ENCODE measurements around the gene RPTOR.

Gene RPTOR

DNA sequence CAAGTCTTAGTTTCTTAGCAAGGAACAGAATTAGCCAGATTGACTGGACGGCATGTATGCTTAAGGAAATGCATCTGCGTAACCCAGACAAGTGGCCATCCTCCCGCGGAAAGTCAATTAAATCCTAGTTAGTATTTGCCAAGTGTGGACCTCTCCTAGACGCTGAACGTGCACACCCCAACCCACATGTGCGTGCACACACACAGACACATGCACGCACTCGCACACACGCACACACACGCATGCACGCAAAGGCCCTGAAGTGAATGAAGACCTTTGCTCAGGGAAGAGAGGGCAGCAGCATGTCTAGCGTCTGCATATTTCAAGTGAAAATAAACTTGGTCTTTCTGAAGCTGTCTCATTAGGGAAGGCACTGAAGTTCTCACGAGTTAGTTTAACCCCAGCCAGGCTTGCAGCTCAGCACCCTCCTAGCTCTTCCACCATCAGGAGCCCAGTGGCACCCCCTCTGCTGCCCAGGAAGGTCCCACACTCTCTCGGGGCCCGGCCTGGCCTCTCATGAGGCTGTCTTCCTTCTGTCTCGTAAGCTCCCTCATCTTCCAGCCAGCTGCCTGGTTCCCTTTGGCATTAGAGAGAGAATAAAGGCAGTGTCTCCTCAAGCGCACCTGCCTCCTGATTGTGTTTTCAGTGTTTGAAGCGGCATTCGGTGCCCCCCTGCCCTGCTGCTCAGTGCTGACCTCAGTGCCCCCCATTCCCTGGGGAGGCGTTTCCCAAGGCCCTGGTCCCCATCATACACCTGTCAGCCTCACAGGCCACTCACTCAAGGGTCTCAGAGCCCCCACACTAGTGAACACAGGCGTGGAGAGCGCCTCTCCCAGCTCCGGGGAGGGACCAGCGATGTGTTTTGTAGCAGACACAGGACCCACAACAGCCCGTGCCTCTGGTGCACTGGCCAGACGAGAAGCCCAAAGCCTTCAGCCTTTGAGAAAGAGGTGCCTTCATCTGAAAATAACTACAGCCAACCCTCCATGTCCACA is 394.8 kb downstream of the RPTOR start:
- DNase-seq: no peak

DNA sequence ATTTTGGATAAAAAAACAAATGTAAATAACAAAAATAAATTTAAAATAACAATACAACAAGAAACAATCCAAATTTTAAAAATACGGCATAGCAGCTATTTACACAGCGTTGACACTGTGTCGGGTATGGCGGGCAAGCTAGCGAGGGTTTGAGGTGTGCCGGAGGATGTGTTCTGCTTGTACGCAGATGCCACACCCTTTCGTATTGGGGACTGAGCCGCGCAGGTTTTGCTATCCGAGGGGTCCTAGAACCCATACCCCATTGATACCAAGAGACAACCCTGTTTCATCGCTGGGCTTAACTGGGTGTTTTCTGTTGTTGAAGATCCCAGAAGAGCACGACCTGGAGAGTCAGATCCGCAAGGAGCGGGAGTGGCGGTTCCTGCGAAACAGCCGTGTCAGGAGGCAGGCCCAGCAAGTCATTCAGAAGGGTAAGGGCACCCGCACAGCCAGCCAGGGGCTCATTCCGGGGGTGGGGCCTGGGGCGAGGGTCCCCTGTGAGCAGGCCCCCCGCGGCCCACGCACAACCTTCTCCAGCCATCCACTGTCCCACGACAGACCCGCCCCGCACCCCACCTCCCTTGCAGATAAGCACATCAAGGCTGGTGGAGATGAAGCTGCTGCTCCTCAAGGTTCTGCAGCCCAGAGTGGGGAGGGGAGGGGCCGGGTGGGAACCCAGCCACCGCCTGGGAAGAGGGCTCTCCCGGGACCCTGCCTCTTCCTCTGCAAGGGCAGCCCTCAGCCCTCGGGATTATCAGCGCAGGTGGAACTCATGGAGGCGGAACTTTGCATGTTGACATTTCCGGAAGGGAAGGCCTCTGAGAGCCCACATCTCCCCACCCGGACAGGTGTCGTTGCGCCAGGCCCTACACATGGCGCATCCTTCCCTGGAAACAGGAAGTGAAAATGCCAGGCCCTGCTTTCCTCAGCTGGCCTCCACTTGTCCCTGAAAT is 395.8 kb downstream of the RPTOR start:
- DNase-seq: peak; percentile 10 to 43

DNA sequence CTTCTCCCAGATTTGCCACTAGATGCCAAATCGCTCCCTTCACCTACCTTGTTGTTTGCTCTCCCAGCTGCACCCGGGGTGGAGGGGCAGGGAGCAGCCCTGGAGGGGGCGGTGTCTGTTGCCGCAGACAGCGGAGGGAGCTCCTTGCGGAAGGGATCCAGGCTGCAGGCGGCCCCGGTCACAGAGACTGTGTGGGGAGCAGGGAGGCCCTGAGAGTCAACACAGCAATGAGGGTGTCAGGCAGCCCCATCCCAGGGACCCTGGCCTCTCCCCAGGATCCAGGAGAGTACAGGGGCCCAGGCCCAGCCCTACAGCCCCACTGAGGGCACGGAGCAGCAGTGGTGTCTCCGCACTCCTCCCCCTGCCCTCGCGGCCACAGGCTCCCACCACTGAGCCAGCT is 396.5 kb downstream of the RPTOR start:
- DNase-seq: no peak

DNA sequence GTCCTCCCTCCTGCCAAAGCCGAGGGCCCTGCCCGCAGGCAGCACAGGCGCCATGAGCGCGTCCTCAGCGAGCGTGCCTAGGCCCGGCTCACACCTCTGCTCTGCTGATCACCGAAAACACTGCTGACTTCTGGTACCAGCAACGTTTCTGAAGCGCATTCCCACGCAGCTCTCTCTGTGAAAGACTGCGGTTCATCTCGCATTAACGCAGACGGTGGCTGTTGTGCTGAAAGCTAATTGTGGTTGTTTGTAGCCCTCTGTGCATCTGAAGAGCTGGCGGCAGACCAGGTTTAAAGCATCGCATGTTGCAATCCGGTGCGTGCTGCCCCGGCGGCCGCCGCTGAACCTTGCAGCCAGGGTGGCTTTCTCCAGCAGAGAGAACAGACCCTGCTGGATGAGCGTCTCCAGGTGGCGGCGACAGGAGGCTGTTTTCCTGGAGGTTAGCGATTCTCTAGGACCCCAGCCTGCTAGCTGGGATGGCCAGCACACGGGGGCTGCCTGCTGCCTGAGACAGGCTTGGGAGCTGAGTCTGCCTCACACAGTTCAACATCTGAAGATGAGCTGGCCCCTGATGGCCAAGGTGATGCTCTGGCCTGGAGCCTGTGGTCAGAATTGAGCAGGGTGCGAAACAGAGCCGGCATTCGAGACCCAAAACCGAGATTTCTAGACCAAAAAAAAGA is 397.2 kb downstream of the RPTOR start:
- DNase-seq: no peak

DNA sequence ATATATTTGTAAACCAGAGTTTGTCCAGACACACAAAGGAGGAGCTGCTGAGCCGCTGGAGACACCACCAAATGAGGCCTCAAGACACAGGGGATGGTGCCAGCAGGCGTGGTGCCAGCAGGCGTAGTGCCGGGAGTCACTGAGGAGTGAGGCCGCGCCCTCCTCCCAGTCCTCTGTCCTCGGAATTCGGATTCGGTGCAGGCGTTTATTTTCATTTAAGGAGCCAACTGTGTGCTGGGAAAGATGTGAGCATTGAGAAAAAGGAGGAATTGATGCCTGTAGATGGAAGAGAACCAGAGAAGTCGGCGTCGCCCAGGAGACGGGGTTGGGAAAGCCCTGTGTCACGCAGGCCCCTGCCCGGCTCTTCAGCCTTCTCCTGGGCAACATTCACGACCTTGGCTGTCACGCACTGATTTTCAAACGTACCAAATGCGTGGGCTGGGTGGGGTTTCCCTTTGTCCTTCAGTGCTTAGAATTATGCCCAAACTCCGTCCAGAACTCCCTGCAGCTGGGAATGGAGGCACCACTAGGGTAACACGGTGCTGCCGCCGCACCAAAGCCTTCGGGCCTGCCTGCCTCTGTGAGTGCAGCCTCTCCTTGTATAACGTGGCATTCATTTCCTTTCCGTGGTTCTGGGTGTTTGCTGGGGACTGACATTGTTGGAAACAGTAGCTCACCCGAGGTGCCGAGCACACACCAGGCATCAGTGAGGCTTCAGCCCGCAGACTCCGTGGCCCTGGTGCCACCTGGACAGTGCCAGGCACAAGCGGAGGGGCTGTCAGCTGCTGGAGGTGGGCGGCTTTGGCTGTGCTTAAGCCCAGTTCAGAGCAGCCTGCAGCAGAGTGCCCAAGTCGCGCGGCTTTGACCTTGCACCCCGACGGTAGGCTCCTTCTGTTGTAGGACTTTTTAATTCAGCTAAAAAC is 398.0 kb downstream of the RPTOR start:
- no peak for DNase-seq

DNA sequence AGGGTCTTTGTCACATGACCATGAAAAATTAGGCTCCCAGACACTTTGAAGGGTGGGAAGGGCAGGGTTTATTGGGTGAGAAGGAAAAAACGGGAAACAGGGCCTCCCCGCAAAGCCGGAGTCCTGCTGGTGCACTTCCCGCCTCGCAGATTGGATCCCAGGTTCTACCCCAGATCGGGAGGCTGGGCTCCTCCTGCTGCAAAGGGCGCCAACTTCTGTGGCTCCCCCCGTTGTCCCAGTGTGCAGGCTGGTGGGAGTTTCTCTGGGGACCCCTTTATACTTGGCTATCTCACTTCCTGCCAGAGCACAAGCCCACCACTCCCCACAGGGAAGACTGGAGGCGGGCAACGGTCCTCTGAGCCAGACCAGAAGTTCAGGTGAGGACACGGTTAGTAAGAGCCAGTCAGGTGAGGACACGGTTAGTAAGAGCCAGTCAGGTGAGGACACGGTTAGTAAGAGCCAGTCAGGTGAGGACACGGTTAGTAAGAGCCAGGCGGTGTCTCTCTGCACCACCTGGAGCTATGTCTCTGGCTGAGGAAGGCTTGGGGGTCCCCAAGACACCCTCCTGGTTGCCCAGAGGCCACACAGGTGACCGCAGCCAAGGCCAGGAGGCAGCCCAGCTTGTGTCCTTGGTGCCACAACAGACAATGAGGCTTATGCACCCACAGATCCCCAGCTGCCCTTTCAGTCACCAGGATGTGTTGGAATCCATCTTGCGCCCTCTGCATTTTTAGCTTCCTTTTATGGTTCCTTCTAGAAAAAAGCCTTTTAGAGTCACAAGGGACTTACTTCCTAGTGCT is 398.9 kb downstream of the RPTOR start:
- peak in 1 of 2 donors; percentile 32 for DNase-seq

DNA sequence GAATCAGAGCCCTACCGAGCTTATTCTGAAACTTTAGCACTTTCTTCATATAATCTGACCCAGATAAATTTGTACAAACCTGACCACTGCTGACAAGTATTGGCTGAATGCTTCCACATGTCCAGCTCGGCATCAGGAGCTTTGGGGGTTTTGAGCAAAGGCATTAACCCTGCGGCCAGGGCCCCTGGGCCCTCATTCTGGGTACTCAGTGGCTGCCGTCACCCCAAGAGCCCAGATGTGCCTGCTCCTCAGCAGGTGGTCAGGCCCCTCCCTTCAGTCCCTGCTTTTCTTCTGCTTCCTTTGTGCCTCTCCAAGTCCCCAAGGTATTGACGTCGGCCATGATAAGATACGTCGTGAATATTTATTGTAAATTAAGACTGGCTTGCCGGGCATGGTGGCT is 399.7 kb downstream of the RPTOR start:
- no peak for DNase-seq

DNA sequence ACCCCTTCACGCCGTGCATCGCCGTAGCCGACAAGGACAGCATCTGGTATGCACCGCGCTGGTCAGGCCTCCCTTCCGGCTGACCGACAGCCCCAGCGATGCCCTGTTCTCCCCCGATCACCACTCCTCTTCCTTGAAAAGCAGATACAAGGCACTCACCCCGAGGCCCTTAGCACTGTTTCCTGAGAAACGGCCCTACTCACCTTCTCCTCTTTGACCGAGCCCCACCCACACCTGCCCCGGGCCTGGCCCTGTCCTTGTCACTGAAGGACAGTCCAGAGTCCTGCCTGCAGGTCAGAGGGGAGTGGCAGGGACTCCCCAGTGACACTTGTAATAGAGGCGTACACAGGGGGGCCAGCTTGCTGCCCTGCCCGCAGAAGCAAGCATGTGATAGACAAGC is 401.1 kb downstream of the RPTOR start:
- DNase-seq: no peak

DNA sequence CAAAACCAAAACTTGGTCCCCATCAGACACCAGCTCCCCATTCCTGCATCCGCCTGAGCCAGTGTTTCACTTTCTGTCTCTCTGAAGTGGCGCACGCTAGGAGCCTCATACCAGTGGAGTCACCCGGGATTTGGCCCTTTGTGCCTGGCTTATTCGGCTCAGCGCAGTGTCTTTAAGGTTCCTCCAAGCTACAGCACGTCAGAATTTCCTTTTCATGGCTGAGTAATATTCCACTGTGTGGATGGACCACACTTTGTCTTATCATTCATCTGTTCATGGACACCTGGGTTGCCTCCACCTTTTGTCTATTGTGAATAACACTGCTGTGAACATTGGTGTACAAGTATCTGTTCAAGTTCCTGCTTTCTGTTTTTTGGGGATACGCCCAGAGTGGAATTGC is 401.8 kb downstream of the RPTOR start:
- no peak for DNase-seq

DNA sequence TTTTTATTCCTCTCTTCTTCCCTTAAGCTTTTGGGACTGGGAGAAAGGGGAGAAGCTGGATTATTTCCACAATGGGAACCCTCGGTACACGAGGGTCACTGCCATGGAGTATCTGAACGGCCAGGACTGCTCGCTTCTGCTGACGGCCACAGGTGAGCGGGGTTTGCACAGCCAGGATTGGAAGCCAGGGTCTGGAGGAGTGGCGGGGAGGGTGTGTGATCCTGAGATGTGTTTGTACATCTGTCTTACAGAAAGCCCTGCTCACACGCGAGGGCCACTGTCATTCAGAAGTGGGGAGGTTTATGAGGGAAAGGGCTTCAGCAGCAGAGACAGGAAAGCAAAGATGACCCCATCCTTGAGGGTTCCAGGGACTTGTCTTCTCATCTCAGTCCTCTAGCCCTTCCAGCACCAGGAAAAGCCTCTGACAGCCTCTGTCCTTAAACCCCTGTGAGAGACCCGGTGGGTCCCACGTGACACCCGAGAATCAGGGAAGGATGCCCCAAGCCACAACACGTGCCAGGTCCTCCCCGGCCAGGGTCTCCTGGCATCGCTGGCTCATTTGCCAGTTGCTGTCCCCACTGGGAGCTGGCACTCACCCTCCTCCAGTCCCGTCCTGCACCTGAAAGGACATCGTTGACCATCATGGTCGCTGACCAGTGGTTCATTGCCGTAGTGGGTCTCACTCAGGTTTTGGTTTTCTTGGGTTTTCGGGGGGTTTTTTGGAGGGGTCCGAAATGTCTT is 402.7 kb downstream of the RPTOR start:
- DNase-seq: no peak

DNA sequence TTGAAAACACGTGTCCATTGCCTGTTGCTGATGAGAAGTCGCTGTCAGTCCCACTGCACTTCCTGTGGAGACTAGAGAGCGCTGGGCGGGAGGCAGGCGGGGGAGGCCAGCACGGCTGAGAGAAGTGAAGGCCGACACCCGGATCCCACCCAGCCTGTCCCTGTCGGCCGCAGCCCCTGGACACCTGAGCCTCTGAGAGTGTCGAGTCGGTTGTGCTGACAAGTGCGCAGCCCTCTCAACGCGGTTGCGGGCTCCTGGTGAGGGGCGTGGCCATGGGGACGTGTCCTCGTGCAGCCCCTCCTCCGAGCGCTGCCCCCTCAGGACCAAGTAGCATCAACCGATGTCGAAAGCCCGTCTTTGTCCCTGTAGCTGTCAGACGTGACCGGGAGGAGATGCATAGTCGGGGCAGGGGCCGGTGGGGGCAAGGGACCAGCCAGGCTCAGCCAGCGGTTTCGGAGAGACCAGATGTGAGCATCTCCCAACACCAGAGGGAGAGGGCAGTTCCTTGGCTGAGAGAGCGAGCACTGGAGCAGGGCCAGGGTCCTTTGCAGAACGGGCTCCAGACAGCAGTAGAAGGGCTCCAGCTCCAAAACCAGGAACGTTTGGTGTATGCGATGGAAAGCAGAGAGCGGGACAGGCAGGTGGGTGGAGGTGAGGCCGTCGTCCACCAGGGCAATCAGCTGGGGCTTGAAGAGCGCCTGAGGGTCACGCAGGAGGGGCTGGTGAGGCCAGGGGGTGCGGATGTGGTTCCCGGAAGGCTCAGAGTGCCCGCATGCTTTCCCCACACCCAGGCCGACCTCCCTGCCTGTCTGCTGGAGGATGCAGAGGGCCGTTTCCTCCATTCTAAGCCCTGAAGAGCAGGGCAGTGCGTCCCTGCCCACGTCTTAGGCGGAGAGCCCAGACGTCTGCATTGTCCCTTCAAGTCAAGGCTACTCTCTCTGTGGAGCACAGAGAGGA is 403.7 kb downstream of the RPTOR start:
- DNase-seq: no peak

DNA sequence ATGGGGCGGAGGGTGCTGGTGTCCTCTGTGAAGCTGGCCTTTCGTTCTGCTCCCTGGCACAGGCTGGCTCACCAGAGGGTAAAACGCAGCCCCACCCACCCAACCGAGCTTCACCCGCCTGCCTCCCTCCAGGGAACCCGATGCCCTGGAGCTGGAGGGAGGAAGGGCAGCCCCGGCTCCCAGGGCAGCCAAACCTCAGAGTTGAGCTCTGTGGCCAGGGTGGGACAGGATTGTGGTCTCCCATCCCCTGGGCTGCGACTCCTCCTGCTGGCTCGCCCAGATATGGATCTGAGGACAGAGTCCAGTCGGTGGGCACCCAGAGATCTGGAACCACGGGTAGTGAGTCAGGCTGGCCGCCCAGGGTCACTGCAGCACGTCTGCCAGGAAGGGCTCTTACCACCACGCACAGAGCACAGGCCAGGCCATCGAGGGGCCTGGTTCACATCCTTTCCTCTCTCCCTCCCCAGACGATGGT is 404.4 kb downstream of the RPTOR start:
- DNase-seq: no peak

DNA sequence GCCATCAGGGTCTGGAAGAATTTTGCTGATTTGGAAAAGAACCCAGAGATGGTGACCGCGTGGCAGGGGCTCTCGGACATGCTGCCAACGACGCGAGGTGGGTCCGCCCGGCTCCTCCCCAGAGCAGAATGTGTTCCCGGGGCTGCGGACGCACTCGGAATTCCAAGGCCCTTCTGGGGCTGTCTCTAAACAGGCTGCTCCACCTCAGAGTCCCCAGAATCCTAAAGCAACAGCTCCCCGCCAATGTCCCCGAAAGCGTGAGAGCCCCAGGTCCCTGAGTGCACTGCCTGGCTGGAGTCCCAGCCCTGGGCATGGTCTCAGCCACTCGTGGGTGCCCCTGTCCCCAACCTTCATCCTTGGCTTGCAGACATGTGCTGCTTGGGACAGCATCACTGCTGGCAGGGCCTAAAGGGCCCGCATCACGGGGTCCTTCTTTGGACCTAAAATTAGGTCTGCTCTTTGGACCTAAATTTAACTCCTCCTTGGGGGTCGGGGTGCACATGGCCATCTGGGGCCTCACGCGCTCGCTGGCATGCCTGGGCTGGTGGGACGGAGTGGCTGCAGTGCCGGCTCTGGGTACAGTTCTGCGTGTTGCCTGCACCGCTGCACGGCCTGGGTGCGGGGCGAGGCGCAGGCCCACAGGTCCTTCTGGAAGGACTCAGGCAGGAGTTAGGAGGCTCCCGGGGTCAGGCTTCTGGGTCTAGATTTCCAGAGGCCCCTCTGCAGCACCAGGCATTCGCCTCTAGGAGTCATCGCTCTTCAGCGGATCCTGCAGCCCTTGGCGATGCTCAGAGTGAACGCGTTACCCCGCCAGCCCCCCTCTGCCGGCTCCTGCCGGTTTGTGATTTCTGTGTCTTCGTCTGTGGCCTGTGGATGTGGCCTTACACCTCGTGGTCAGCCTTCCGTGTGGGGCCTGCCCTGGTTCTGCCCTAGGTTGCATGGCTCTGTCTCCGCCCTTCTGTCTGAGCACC is 405.1 kb downstream of the RPTOR start:
- no peak for DNase-seq

DNA sequence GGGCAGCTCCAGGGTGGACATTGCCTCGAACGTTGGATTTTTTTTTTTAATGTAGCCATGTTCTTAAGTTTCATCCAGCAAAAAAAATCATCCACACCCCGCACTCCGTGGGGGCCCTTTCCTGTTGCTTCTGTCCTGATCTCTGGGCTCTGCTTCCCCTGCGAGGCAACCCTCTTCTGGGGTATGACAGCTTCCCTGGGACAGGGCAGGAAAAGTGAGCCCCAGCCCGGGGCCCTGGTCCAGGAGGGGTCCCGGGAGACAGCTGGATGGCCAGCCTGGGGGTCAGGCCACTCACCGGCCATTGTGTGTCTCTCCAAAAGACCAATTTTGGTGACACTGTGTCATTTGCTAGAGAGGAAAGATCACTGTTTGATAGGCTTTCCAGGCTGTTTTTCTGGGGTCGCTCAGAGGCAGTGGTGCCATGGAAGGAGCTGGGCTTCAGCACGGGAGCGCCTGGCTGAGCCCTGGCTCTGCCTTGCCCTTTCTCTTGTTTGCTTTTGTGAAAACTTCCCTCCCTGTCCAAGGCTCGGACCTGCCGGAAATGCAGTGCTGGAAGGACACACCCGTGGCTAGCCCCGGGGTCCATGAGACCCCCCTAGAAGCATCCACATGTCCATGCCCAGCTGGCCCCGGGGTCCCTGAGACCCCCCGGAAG is 406.0 kb downstream of the RPTOR start:
- no peak for DNase-seq

DNA sequence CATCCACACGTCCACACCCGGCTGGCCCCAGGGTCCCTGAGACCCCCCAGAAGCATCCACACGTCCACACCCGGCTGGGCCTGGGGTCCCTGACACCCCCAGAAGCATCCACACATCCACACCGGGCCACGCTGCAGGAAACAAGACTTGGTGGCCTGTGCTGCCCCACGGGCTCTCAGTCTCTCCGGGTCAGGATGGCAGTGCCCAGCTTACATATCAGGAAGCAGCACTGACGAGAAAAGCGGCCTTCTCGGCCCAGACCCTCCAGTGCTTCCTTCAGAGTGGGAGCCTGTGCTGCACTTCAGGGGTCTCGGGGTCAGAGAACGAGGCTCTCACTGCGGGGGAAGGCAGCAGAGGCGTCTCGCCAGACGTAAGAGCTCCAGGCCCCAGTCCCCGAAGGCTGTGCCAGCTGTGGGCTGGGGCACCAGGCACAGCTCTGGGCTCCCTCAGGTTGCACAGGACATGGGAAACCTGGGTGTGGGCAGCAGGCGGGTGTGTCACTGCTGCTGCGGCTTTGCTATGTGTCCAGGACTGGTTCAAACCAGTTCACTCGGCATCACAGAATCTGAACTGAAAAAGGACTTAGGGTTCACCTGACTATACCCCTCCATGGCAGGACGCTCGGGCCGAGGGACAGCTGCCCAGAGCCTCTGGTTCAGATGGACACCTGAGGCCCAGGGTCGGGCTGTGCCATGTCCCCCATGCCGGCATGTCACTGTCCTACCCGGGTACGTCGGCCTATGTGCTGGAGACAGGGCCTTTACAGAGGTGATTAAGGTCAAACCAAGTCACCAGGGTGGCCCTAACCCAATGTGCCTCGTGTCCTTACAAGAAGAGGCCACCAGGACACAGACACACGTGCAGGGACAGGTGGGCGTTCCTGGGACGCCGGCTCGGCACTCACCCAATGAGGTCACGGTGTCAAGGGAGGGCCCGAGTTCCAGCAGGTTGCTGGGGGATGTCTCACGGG is 406.8 kb downstream of the RPTOR start:
- no peak for DNase-seq

DNA sequence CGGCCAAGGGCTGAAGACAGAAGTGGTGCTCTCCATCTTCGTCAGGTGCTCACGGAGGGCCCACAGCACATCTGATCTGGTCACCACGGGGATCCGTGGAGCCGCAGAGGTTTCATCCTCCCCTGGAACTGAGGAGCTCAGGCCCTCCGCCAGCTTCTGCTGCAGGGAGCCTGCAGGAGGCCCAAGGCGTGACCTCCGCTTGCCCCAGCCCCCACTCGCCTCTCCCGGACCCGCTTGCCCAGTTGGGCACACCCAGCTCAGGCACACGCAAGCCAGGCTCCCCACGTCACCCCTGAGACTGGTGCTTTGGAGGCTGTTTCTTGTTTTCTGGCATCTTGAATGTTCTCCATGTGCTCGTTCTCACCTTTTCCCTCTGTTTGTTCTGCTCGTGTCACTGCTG is 407.7 kb downstream of the RPTOR start:
- DNase-seq: no peak
